GM21423 (cell line): ENCODE data around the gene FBLL1.
A peak's percentile ranks its signal among the peaks of the same experiment; 100 is the strongest.
"Not testable (repeated sequence)": the region's sequence is repeated elsewhere in the genome, so short reads cannot be mapped to it uniquely, and the experiment has no call there.

Source experiments
- ATAC-seq: cut with Tn5 transposase; IDR thresholded peaks from one replicate; pipeline ENCODE4 v1.9.1; 2021; ENCODE audit warnings: mild to moderate bottlenecking, moderate library complexity; ENCODE audit not compliant: unreplicated experiment

Gene FBLL1

DNA sequence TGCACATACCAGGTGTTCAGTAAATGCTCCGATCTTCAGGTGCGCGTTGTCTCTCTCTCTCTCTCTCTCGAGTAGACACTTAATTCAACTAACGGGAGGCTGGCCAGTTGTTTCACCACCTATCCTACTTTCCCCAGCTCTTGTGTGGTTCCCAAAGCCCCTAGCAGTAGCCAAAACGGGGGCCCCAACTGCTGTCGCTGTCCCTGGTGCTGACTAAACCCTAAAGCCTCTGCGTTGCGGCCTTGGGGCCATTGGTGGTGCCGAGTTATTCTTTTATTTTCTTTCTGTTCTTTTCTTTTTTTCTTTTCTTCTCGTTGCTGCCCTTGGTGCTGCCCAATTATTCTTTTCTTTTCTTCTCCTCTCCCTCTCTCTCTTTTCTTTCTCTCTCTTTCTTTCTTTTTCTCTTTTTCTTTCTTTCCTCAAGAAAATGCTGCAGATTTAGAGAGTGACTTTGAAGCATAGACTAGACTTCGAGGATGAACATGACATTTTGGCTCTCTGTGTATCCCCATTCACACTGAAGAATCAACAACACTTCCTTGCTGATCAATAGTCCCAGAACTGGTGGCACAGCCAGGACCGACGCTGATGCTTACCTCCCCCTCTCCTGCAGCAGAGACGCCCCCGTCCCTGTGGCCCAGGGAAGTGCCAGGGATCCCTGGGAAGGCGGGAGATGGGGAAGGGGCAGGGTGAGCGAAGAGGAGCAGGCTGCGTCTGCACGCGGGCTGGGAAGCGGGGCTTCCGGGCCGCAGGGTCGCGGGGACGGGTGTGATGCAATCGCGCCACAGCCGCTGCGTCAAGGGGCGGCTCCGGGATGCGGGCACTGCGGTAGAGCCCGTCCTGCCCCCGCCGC lies at the start of gene FBLL1:
Gene FBLL1 (plus strand): TSS at position 785 of the 853 bp plus-strand sequence. CDS start 200 bp downstream, outside the sequence.
- ATAC-seq, result no peak

DNA sequence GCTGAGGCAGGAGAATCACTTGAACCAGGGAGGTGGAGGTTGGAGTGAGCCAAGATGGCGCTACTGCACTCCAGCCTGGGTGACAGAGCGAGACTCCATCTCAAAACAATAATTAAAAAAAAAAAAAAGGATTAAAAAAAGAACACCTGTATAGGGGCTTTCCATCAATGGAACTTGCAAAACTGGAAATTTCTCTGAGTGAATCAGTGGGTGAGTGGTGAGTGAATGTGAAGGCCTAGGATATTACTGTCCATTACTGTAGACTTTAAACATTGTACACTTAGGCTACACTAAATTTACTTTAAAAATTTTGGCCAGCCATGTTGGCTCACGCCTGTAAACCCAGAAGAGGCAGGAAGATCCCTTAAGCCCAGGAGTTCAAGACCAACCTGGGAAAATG lies 48.5 kb upstream of the FBLL1 start:
- no peak for ATAC-seq

DNA sequence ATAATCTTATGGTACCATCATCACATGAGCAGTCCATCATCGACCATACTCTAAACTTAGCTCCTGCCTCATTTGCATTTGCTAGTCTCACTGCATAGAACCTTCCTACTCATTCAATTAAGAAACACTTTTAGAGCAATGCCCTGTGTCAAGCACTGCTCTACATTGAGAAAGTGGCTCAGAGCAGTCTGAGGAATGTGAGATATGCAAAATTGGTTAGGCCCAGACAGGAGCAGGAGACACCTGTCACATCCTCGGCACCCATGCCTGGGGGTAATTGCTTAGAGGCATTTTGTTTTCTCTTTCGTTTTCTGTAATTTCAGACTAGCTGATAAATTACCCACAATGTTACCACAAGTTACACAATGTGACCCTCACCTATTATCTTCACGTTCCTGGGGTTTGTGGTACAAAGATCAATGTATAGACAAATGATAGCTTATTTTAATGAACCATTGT lies 47.7 kb upstream of the FBLL1 start:
- ATAC-seq, result peak; percentile 89

DNA sequence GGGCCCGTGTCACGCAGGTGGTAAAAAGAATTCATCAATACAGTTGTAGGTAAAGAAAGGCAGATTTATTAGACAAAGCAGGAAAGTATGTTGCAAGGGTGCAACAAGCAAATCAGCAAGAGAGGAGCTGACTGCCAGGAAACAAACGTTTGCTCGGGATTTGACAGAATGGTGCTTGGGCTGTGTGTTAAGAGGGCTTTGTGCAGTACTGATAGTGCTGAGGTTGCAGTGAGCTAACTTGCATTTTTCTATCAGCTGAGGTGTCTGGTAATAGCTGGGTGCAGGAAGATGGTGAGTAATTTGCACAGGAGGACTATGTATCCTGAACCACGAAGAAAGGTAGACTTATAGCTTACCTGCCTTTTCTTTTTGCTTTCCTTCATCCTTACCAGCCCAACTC lies 46.7 kb upstream of the FBLL1 start:
- no peak for ATAC-seq

GRCh38 chr5:168486136-168486879 lies 42.8 kb upstream of the FBLL1 start, which contains the start of gene RARS1:
Gene RARS1 (plus strand): TSS chr5:168486471. CDS start chr5:168486499, 28 bp downstream.
- ATAC-seq, result peak; percentile 87

DNA sequence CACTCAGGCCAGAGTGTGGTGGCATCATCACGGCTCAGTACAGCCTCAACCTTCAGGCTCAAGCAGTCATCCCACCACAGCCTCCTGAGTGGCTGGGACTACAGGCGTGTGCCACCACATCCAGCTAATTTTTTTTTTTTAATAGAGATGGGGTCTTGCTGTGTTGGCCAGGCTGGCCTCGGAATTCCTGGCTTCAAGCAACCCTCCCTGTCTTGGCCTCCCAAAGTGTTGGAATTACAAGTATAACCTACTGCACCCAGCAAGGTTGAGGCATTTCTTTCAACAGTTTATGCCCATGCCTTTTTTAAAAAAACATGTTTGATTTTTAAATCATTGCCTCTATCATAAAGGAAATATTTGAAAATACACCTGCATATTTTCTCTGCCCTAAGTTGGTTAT lies 40.0 kb upstream of the FBLL1 start:
- ATAC-seq, result no peak

DNA sequence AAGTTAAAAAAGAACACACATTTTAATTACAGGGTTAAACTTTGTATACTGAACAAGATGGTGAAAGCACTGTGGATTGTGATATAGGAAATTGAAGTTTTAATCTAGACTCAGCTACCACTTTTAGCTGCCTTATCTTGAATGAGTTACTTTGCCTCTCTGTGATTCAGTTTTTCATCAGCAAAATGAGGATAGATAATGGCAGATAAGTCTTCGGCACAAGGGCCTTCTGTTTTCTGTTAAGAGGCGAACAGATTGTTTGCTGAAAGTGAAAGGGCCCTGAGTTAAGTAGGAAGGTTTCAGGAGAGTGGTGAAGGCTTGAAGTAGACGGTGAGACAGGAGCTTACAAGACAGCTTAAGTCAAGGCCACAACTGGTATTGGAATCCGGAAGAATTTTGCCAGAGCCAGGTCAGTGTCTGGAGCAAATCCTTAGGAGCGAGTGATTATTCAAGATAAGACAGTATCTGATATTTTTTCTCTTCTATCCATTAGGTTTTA lies 35.0 kb upstream of the FBLL1 start:
- no peak for ATAC-seq

DNA sequence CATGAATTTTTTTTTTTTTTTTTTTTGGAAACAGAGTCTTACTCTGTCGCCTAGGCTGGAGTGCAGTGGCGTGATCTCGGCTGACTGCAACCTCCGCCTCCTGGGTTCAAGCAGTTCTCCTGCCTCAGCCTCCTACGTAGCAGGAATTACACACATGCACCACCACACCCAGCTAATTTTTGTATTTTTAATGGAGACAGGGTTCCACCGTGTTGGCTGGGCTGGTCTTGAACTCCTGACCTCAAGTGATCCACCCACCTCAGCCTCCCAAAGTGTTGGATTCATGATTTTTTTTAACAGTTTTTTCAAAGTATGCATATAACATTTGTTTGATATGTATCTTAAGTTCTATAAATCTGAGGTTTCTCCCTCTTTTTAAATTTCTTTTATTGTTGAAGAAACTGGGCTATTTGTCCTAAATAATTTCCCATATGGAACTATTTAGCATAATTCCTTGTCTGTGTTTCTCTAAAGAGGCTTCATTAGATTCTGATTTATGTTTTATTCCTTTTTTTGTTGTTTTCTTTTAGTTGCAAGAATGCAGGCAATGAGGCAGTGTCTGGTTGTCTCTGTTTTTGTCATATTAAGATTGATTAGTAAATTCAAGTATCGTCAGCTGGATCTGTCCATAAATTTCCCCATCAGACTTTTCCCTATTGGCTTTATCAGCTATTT lies 26.4 kb upstream of the FBLL1 start:
- ATAC-seq, result no peak

GRCh38 chr5:168513861-168514428 lies 15.2 kb upstream of the FBLL1 start:
- no peak for ATAC-seq

GRCh38 chr5:168525856-168526255 lies 3.2 kb upstream of the FBLL1 start:
- no peak for ATAC-seq

- no peak for ATAC-seq
These were observed 1.3 kb upstream of the FBLL1 start for GRCh38 chr5:168527756-168528295.

- ATAC-seq, result no peak
These were observed 499 bp downstream of the FBLL1 start for GRCh38 chr5:168529374-168530234.

GRCh38 chr5:168530621-168531150 lies 1.6 kb downstream of the FBLL1 start:
- no peak for ATAC-seq

DNA sequence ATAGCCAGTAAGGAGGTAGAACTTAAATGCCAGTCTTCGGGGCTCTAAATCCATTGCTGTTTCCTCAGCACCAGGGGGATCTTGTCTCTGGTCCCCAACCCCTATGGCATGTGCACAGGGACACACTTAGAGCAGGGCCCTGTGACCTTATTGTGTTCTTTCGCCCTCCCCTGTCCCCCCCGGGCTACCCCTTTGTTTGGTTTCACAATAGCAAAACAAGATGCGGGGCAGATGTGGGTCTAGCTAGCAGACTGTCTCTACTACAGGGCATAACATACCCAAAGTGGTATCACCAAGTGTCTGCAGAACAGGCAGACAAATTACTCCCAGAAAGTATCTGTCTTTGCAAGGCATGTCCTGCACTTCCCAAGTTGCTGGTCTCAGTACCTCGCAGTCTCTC lies 2.1 kb downstream of the FBLL1 start:
- ATAC-seq, result no peak

- no peak for ATAC-seq
These were observed 3.1 kb downstream of the FBLL1 start for GRCh38 chr5:168531987-168532864.

DNA sequence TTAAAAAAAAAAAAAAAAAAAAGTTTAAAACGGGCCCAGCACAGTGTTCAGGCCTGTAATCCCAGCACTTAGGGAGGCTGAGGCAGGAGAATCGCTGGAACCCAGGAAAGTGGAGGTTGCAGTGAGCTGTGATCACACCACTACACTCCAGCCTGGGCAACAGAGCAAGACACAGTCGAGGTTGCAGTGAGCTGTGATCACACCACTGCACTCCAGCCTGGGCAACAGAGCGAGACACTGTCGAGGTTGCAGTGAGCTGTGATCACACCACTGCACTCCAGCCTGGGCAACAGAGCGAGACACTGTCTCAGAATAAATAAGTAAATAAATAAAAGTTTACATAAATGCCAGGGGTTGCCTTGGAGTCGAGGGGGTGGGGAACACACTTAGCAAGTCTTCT lies 5.2 kb downstream of the FBLL1 start:
- ATAC-seq, result not testable (repeated sequence)

DNA sequence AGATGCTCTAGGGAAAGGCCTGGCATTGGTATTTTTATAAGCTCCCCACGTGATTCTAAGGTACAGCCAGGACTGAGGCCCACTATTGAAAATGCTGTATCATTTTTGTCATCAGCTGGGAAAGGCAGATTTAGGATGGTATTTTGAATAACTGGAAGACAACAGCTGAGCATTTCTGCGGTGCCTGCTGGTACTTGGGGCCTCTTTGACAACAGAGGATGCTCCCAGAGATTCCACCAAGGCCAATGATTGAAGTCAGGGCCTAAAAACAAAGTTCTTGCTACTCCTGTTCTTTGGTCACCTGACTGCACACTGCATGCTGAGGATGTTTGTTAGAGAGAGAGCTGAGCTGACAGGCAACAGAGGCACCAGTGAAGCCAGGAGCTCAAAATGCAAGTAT lies 8.1 kb downstream of the FBLL1 start:
- ATAC-seq, result no peak

- ATAC-seq, result no peak
These were observed 20.4 kb downstream of the FBLL1 start for GRCh38 chr5:168549554-168549953.
